Measurements from ENCODE around the gene SSB.
A peak's percentile ranks its signal among the peaks of the same experiment; 100 is the strongest.
"Not testable (repeated sequence)": the region's sequence is repeated elsewhere in the genome, so short reads cannot be mapped to it uniquely, and the experiment has no call there.

SSB gene

DNA sequence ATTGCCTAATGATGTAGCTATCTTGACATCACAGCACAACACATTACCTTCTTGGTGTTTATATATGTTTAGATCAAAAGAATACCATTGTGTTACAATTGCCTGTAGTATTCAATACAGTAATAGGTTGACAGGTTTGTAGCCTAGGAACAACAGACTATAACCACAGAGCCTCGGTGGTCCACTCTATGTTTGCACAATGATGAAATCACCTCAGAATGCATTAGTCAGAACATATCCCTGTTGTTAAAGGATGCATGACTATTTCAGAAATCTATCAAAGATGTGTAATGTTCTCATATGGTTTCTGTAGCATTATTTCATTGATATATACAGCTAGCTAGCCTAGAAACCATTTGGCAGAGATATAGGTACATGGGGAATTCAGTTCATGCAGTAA lies 17.2 kb downstream of the SSB start:
- Mint-ChIP-seq H3K9me3 (no peaks in the 10 kb centered on the region), H3K4me1 (peaks cover 7% of the 10 kb centered on the region), H3K27ac (no peak overlapping the region), H3K4me3 (no peak overlapping the region), H3K36me3 (peaks cover 92% of the 10 kb centered on the region)
- no peak for DNase-seq (ENCODE audit: low spot score in 2 of 2)
- ATAC-seq: peak; percentile 99

- ATAC-seq; DNase-seq (ENCODE audit: low spot score in 2 of 2); H3K27ac Mint-ChIP-seq; H3K9me3 Mint-ChIP-seq; H3K4me3 Mint-ChIP-seq: not testable (repeated sequence)
- peaks cover 18% of the 10 kb centered on the region for H3K4me1 Mint-ChIP-seq
- H3K36me3 Mint-ChIP-seq: peaks cover 92% of the 10 kb centered on the region
Observed at GRCh38 chr2:169816961-169817360, 18.3 kb downstream of the SSB start.

GRCh38 chr2:169817369-169817768 lies 18.7 kb downstream of the SSB start:
- H3K27ac Mint-ChIP-seq; DNase-seq (ENCODE audit: low spot score in 2 of 2); H3K9me3 Mint-ChIP-seq; H3K4me3 Mint-ChIP-seq; ATAC-seq: not testable (repeated sequence)
- Mint-ChIP-seq H3K4me1 (peaks cover 19% of the 10 kb centered on the region), H3K36me3 (peaks cover 92% of the 10 kb centered on the region)

DNA sequence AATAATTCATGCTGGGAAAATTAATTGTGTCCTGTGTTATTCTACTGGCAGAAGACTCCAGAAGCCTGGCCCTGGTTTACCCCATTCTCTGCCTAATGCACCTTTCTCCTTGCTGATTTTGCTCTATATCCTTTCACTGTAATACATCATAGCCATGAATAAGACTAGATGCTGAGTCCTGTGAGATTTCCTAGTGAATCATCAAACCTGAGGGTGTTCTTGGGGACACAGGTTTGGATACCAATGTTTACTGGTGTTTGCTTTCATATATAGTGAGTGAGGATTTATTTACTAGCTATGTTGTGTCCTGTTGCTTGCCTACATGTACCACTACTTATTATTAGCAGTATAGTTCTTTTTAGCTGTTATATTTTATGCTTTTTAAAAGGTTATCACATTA lies 19.6 kb downstream of the SSB start:
- Mint-ChIP-seq H3K27ac (no peak overlapping the region), H3K4me3 (no peak overlapping the region), H3K9me3 (no peaks in the 10 kb centered on the region), H3K4me1 (peaks cover 27% of the 10 kb centered on the region), H3K36me3 (peaks cover 92% of the 10 kb centered on the region)
- no peak for DNase-seq (ENCODE audit: low spot score in 2 of 2)
- no peak for ATAC-seq

DNA sequence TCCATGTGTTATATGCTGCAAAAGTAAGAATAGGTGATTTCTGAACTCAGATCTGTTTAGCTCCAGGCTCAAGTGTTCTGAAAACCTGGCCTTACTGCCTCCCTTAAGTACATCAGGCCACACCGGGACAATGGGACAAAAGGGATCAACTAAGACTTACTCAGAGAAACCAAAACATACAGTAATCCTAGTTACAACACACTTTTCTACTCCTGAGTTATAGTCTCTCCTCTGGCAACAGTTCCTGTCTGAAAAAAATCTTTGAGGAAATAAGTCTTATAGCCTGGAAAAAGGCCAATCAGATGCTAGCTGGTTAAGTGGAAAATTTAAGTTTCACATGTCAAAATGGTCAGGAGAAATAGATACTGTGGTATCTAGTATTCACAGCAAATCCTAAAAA lies 20.4 kb downstream of the SSB start:
- no peaks in the 10 kb centered on the region for H3K9me3 Mint-ChIP-seq
- H3K4me3 Mint-ChIP-seq: no peak overlapping the region
- no peak for ATAC-seq
- peaks cover 36% of the 10 kb centered on the region for H3K4me1 Mint-ChIP-seq
- H3K36me3 Mint-ChIP-seq: peaks cover 86% of the 10 kb centered on the region
- peak overlapping the region; percentile 56 for H3K27ac Mint-ChIP-seq
- no peak for DNase-seq (ENCODE audit: low spot score in 2 of 2)

DNA sequence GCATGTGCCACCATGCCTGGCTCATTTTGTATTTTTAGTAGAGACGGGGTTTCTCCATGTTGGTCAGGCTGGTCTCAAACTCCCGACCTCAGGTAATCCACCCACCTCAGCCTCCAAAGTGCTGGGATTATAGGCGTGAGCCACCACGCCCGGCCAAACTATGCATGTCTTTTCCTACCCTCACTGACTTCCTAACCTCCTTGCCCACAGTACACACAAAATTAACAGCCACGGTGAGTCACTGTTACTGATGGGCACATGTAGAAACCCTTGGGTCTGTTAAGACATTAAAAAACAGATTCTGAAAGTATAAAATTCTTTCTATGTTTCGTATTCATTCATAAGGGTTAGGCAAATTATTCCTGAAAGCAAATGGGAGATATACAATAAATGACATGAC lies 21.4 kb downstream of the SSB start:
- H3K4me3 Mint-ChIP-seq; H3K9me3 Mint-ChIP-seq; DNase-seq (ENCODE audit: low spot score in 2 of 2): not testable (repeated sequence)
- Mint-ChIP-seq H3K4me1 (peaks cover 41% of the 10 kb centered on the region), H3K36me3 (peaks cover 76% of the 10 kb centered on the region), H3K27ac (peak overlapping the region; percentile 78)
- ATAC-seq: peak; percentile 46

- no peaks in the 10 kb centered on the region for H3K9me3 Mint-ChIP-seq
- DNase-seq (ENCODE audit: low spot score in 2 of 2) (no peak), ATAC-seq (no peak)
- peaks cover 58% of the 10 kb centered on the region for H3K36me3 Mint-ChIP-seq
- H3K27ac Mint-ChIP-seq: peak overlapping the region; percentile 34
- H3K4me3 Mint-ChIP-seq: no peak overlapping the region
- peaks cover 46% of the 10 kb centered on the region for H3K4me1 Mint-ChIP-seq
Observed at GRCh38 chr2:169822036-169822435, 23.4 kb downstream of the SSB start.

DNA sequence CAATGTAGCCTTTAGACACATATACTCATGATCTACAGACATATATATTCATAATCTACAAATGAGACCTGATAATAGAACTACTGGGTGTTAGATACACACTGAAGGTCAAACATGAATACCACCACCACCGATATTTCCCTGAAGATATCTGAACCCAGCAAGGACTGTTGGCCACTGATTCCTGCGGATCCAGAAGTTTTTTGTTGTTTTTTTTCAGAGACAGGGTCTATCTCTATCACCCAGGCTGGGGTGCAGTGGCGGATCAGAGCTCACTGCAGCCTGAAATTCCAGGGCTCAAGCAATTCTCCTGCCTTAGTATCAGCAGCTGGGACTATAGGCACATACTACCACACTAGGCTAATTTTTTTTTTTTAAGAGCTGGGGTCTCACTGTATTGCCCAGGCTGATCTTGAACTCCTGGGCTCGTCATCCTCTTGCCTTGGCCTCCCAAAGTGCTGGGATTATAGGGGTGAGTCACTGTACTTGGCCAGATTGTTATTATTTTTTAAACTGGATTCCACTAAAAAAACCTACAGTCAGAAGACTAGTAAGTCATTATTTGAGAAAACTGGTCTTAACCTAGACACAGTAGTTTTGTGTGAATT lies 24.2 kb downstream of the SSB start:
- ATAC-seq (no peak), DNase-seq (ENCODE audit: low spot score in 2 of 2) (no peak)
- peak overlapping the region; percentile 84 for H3K4me3 Mint-ChIP-seq
- peaks cover 46% of the 10 kb centered on the region for H3K4me1 Mint-ChIP-seq
- peaks cover 58% of the 10 kb centered on the region for H3K36me3 Mint-ChIP-seq
- no peaks in the 10 kb centered on the region for H3K9me3 Mint-ChIP-seq
- H3K27ac Mint-ChIP-seq: peak overlapping the region; percentile 34

DNA sequence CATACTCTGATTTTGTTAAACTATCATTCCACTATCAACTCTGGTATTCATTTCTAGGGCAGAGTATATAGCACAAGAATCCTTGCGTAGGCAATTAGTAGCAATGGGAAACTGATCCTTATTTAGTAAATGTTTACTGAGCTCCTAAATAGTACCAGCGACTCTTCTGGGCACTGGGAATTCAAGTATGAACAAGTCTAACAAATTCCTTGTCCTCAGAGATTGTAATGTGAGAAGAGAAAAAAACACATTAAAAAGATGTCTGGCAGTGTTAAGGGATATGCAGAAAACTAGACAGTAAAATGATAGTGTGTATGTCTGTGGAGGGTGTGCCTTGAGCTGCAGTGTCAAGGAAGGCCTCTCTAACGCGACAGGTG lies 25.3 kb downstream of the SSB start:
- Mint-ChIP-seq H3K4me1 (peaks cover 56% of the 10 kb centered on the region), H3K27ac (peak overlapping the region; percentile 89), H3K9me3 (no peaks in the 10 kb centered on the region), H3K36me3 (peaks cover 63% of the 10 kb centered on the region), H3K4me3 (peak overlapping the region; percentile 84)
- ATAC-seq (no peak), DNase-seq (ENCODE audit: low spot score in 2 of 2) (no peak)

GRCh38 chr2:169824373-169825333 lies 26.0 kb downstream of the SSB start, which contains the start of gene METTL5:
Gene METTL5 (minus strand): TSS chr2:169824905. CDS start chr2:169824597, 308 bp downstream.
- no peaks in the 10 kb centered on the region for H3K9me3 Mint-ChIP-seq
- H3K4me3 Mint-ChIP-seq: peak within 1 kb of the TSS; percentile 84
- peak within 1 kb of the TSS; percentile 89 for H3K27ac Mint-ChIP-seq
- DNase-seq (ENCODE audit: low spot score in 2 of 2): peak; percentile 84 to 92
- H3K4me1 Mint-ChIP-seq: peaks cover 60% of the 10 kb centered on the region
- ATAC-seq: peak; percentile 75
- peaks cover 64% of the 10 kb centered on the region for H3K36me3 Mint-ChIP-seq

DNA sequence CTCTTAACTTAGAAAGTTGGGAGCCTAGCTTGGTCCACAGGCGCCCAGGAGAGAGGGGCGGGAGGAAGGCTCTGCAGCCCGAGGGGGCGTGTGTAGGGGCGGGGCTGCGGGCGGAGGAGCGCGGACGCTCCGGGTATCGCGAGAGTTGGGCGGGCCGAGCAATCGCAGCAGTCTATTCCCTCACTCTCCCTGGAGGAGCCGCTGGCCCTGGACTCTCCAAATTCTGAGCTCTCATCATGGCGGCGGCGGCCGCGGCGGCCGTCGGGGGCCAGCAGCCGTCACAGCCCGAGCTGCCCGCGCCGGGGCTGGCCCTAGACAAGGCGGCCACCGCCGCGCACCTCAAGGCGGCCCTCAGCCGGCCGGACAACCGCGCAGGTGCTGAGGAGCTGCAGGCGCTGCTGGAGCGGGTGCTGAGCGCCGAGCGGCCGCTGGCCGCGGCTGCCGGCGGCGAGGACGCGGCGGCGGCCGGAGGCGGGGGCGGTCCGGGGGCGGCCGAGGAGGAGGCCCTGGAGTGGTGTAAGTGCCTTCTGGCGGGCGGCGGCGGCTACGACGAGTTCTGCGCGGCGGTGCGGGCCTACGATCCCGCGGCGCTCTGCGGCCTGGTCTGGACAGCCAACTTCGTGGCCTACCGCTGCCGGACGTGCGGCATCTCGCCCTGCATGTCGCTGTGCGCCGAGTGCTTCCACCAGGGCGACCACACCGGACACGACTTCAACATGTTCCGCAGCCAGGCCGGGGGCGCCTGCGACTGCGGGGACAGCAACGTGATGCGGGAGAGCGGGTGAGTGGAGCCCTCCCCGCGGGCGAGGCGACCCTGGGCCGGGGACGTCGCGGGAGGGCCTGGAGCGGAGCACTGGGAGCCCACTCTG lies 28.8 kb downstream of the SSB start, which contains the start of gene UBR3:
Gene UBR3, plus strand, starts transcription at position 183 of the 869 bp plus-strand sequence. Its CDS starts 54 bp downstream, at position 237.
- peaks cover 58% of the 10 kb centered on the region for H3K4me1 Mint-ChIP-seq
- H3K9me3 Mint-ChIP-seq: no peaks in the 10 kb centered on the region
- peaks cover 56% of the 10 kb centered on the region for H3K36me3 Mint-ChIP-seq
- ATAC-seq (peak; percentile 89), DNase-seq (ENCODE audit: low spot score in 2 of 2) (peak; percentile 87 to 94)
- peak within 1 kb of the TSS; percentile 90 for H3K27ac Mint-ChIP-seq
- H3K4me3 Mint-ChIP-seq: peak within 1 kb of the TSS; percentile 93

DNA sequence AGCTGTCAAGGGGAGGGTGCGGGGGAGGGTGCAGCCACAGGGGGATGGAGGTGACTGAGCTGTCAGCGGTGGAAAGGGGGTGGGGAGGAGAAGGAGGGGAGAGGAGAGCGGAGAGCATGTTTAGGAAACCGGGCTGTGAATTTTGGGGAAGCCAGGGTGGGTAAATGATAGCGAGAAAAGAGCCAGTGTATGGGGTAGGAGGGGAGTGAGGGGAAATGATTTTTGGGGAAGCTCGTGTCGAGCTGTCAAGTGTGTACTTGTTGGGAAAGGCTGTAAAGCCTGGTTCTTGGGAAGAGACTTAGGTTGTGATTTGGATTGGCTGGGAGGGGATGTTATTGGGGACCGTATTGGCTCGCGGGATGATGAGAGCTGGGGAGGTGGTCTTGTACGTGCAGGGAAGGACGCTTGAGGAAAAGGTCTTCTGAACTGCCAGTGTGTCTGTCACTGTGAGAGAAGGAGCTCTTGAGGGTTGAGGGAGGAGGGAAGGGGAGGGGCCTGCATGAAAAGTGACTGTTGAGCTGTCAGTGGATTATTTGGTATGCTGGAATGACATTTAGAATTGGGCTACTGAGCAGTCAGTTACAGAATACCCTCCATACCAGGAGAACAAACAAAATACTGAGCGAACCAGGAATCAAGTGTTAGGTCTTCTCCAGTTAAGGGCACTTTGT lies 29.6 kb downstream of the SSB start:
- H3K4me1 Mint-ChIP-seq: peaks cover 50% of the 10 kb centered on the region
- H3K36me3 Mint-ChIP-seq: peaks cover 49% of the 10 kb centered on the region
- peak overlapping the region; percentile 90 for H3K27ac Mint-ChIP-seq
- H3K4me3 Mint-ChIP-seq: peak overlapping the region; percentile 93
- ATAC-seq (peak; percentile 62), DNase-seq (ENCODE audit: low spot score in 2 of 2) (peak in 1 of 2 donors; percentile 68)
- no peaks in the 10 kb centered on the region for H3K9me3 Mint-ChIP-seq

- no peak for DNase-seq (ENCODE audit: low spot score in 2 of 2)
- H3K4me1 Mint-ChIP-seq: peaks cover 46% of the 10 kb centered on the region
Observed at GRCh38 chr2:169834401-169834800, 35.7 kb downstream of the SSB start.

DNA sequence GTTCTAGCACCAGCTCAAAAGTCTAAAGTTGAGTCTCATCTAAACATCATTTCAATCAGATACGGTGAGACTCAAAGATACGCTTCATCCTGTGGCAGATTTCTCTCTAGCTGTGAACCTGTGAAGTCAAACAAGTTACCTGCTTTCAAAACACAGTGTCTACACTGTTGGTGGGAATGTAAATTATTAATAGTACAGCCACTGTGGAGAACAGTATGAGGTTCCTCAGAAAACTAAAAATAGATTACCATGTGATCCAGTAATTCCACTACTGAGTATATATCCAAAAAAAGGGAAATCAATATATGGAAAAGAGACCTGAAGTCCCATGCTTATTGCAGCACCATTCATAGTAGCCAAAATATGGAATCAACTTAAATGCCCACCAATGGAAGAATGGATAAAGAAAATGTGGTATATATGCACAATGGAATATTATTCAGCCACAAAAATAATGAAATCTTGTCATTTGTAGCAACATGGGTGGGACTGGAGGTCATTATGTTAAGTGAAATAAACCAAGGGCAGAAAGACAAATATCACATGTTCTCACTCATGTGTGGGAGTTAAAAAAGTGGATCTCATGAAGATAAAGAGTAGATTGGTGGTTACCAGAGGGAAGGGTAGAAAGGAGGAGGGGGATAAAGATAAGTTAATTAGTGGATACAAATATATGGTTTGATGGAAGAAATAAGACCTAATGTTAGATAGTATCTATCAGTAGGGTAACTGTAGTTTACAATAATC lies 40.2 kb downstream of the SSB start:
- H3K4me1 Mint-ChIP-seq: peaks cover 50% of the 10 kb centered on the region
- ATAC-seq (no peak), DNase-seq (ENCODE audit: low spot score in 2 of 2) (no peak)
- H3K36me3 Mint-ChIP-seq: no peaks in the 10 kb centered on the region
- H3K9me3 Mint-ChIP-seq: no peaks in the 10 kb centered on the region
- H3K4me3 Mint-ChIP-seq: no peak overlapping the region
- H3K27ac Mint-ChIP-seq: no peak overlapping the region

More at GRCh38 chr2:169834401-169834800, 35.7 kb downstream of the SSB start:
- Mint-ChIP-seq H3K4me3 (no peak overlapping the region), H3K36me3 (peaks cover 22% of the 10 kb centered on the region), H3K9me3 (no peaks in the 10 kb centered on the region), H3K27ac (peak overlapping the region; percentile 32)
- ATAC-seq: no peak

All from stimulated activated effector memory CD8-positive, alpha-beta T cell treated with anti-CD3 and anti-CD28 coated beads, Interleukin-12 subunit alpha, Interleukin-12 subunit beta, amount 100 ng/mL, for 72 hours (primary cell).